HS-5 (cell line): ENCODE measurements around the gene CEP112.

ENCODE experiments used
- DNase-seq: peaks from one replicate; pipeline ENCODE4 v3.0.0-alpha.2; 2012; ENCODE audit warnings: low read depth

Gene CEP112

GRCh38 chr17:65730711-65731169 is 461.2 kb downstream of the CEP112 start:
- DNase-seq, result no peak

DNA sequence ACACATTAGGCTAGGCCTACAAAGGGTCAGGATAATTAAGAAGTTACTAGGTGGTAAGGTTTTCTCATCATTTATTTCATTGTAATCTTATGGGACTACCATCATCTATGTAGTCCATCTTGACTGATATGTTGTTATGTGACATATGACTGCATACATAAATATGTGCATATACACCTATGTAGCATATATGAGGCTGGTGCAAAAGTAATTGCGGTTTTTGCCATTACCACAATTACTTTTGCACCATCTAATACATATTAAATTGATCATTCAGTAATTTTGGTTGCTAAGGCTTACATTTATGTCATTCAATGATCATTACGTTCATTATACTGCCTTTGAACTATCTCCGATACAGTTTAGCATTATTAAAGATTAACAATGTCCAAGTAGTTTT is 462.7 kb downstream of the CEP112 start:
- no peak for DNase-seq

DNA sequence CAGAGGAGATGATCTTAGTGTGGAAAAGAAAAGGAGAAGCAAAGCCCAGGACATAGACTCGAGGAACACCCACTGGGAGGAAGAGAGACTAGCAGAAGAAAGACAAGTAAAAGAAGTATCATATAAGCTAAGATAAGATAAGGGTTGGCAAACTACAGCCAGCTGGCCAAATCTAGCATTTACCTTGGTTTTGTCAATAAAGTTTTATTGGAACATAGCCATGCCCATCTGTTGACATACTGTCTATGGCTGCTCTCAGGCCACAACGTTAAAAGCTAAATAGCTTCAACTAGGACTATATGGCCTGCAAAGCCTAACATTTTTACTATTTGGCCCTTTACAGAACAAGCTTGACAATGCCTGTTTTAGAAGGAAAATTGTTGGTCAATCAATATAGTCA is 464.1 kb downstream of the CEP112 start:
- DNase-seq, result no peak

DNA sequence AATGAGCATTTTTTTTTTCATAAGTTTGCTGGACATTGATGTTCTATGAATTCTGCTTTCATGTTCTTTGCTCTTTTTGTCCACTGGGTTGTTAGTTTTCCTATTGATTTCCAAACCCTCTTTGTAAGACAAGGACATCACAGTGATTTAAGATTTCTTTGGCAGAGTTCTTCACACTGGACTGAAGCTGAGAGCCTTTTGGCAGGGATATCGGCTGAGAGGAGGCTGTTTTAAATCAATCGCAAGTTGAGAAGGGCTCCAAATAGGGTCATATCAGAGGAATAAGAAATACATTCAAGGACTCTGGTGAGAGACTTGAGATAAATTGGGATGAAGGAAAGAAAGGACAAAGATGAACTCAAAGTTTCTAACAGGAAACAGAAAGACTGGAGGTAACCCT is 464.7 kb downstream of the CEP112 start:
- no peak for DNase-seq

GRCh38 chr17:65723431-65724151 is 468.3 kb downstream of the CEP112 start:
- no peak for DNase-seq

- DNase-seq, result no peak
Measured at GRCh38 chr17:65718601-65719000, 473.3 kb downstream of the CEP112 start.

- DNase-seq, result no peak
Measured at GRCh38 chr17:65712383-65713267, 479.3 kb downstream of the CEP112 start.

GRCh38 chr17:65711671-65712276 is 480.2 kb downstream of the CEP112 start:
- no peak for DNase-seq

- no peak for DNase-seq
Measured at GRCh38 chr17:65707780-65708179, 484.2 kb downstream of the CEP112 start.

GRCh38 chr17:65704731-65705130 is 487.2 kb downstream of the CEP112 start:
- no peak for DNase-seq

- no peak for DNase-seq
Measured at GRCh38 chr17:65703891-65704290, 488.0 kb downstream of the CEP112 start.

GRCh38 chr17:65699459-65699858 is 492.5 kb downstream of the CEP112 start:
- DNase-seq, result no peak

- no peak for DNase-seq
Measured at GRCh38 chr17:65698381-65699061, 493.4 kb downstream of the CEP112 start.

- DNase-seq, result no peak
Measured at GRCh38 chr17:65697661-65698060, 494.3 kb downstream of the CEP112 start.

GRCh38 chr17:65696739-65697394 is 495.1 kb downstream of the CEP112 start:
- peak; percentile 62 for DNase-seq

DNA sequence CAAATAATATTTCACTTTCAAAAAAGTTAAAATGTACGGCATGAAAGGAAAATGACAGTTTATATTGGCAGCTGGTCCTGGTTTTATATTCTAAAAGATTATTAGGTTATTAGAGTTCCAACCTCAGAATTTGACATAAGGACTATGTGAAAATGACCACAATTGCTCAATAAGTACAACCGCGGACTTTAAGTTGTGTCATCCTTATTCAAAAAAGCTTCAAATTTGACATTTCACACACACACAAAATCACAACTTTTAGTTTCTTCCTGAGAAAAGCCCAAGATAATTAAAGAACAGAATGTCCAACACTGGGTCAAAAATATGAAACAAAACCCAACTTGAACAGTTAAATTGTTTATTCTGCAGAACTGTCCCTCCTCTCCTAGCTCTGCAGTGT is 497.3 kb downstream of the CEP112 start:
- no peak for DNase-seq

DNA sequence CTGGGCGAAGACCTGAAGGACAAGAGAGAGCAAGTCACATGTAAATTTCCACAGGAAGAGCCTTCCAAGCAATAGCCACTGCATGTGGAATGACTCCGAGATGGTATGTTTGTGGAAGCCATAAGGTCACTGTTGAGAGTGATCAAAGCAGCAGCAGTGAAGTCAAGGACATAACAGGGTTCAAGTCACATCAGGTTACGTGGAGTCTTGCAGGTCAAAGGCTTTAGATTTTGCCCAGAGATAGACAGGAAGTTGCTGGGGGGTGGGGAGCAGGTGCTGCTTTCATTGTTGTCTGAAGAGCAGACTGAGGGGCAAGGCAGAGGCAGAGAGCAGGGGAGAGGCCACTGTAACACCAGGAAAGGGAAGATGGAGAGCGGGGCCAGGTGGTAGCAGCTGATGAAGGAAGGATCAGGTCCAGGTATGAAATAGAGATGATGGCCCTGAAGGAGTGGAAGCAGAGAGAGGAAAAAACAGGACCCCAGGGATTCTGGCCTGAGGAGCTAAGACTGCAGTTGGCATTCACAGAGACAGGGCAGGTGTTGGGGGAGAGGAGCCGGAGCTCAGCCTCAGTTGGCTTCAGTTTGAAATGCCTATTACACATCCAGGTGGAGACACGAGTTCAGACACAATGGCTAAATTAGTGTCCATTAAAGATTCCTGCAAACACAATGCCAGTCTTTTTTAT is 501.2 kb downstream of the CEP112 start:
- DNase-seq, result no peak

DNA sequence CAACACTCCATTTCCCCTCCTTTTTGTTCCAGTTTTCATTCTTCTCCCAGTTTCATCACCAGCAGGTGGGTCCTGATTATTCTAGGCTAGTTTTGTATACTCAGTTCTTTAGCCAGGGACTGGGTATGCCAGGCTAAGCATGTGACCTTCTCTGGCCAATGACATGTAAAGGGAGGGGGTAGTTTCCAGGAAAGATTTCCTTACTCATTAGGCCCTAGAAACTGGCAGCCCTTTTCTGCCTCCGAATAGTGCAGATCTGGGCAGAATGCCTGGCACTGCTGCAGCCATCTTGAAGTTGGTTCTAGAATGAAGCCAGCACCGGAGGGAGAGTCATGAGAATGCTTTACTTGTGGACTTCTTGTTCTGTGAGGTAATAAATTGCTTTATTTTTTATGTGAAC is 503.6 kb downstream of the CEP112 start:
- no peak for DNase-seq

DNA sequence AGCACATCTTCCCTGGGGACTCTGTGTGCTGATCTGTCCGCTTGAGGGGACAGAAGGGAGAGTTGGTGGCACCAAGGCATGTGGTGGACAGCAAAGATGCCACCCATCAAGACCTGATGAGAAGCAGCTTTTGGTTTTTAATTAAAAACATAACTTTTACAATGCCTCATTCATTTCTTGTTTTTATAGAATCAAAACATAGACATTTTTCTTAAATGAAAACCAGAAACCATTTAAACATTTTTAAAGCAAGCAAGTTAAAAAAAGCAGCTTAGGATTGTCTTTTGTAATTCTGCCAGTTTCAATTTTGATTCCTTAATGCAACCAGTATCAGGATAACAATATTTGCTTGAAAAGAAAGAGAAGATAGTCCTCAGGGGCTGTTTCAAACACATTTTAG is 506.8 kb downstream of the CEP112 start:
- DNase-seq, result no peak

GRCh38 chr17:65684631-65685030 is 507.3 kb downstream of the CEP112 start:
- no peak for DNase-seq

DNA sequence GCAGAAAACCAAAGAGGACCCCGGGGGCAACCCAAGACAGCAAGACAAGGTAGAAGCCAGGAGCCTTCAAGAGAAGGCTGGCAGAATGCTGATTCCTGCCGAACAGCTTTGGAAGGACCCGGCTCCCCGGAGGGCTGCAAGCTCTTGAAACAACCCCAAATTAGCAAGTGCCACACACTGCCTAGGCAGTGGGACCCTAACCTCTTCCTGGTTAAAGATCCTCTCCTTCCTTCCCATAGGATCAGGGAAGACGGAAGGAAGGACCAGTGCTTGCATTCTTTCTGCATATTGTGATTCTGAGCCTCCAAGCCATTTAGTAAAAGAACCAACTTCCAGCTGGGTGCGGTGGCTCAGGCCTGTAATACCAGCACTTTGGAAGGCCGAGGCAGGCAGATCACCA is 508.5 kb downstream of the CEP112 start:
- DNase-seq, result no peak
